Stimulated activated CD4-positive, alpha-beta T cell treated with anti-CD3 and anti-CD28 coated beads, Interleukin-12 subunit alpha, Interleukin-12 subunit beta, amount 100 ng/mL, for 4 hours (primary cell): ENCODE results near the gene BICRAL.
"Not testable (repeated sequence)": the region's sequence is repeated elsewhere in the genome, so short reads cannot be mapped to it uniquely, and the experiment has no call there.

Experiments
- DNase-seq: peaks from one replicate; pipeline ENCODE4 v3.0.0-alpha.2; 2020

The BICRAL gene

DNA sequence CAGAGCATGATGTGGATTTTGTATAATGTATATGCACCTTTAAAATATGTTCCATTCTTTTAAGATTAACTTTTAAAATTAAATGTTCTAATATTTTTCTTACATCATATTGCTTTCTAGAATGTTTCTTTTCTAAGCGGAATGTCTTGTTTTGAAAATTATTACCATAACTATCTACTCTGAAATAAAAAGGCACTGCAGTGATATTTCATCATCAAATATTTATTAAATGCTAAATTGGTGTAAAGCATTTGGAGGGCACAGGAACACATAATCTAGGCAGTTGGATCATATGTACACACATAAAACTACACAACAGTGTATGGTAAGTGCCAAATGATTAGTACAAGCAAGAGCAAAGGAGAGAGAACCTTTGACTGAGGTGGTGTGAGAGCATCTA, 13.8 kb downstream of the BICRAL start:
- no peak for DNase-seq

DNA sequence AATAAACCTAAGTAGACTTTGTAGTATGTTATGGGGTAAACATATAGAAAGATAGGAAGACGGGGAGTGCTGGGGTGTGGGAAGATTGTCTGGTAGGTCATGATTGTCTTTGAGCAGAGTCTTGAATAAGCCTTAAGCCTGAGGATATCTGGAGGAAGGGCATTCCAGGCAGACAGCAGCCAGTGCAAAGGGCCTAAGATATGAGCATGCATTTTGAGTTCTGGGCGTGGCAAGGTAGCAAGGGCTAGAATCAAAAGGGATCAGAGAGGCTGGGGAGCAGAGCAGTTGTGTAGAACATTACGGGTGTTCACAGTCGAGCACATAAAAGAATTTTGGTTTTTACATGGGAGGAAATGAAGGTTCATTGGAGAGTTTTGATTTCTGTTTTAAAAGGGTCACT, 14.3 kb downstream of the BICRAL start:
- no peak for DNase-seq

DNA sequence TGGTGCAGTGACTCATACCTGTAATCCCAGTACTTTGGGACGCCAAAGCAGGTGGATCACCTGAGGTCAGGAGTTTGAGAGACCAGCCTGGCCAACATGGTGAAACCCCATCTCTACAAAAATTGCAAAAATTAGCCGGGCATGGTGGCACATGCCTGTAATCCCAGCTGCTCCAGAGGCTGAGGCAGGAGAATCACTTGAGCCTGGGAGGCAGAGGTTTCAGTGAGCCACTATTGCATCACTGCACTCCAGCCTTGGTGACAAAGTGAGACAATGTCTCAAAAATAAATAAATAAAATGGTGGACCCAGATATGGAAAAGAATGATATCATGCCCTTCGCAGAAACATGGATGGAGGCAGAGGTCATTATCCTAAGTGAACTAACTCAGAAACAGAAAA, 15.8 kb downstream of the BICRAL start:
- DNase-seq, result not testable (repeated sequence)

DNA sequence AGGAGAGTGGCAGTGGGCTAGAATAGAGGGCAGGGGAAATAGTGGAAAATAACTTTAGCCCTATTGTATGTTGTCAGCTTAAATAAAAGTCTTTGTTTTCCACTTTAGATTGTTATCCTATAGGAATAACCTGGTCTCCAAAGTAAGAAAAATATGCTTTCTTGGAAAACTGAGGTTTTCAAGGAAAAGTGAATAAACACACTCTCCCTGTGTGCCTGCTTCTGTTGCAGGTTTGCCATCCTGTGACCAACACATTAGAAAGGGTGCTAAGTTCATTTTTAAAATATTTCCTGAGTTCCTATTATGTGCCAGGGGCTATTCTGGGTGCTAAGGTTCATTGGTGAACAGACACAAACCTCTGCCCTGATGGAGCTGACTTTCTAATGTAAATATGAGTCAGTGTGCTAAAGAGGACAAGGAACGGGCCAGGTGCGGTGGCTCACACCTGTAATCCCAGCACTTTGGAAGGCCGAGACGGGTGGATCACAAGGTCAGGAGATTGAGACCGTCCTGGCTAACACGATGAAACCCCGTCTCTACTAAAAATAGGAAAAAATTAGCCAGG, 23.5 kb downstream of the BICRAL start:
- no peak for DNase-seq

DNA sequence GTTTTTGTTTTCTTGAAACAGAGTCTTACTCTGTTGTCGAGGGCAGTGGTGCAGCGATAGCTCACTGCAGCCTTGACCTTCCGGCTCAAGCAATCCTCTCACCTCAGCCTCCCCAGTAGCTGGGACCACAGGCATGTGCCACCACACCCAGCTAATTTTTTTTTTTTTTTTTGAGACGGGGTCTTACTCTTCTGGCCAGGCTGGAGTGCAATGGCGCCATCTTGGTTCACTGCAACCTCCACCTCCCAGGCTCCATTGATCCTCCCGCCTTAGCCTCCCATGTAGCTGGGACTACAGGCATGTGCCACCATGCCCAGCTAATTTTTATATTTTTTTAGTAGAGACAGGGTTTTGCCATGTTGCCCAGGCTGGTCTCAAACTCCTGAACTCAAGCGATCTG, 24.5 kb downstream of the BICRAL start:
- not testable (repeated sequence) for DNase-seq

DNA sequence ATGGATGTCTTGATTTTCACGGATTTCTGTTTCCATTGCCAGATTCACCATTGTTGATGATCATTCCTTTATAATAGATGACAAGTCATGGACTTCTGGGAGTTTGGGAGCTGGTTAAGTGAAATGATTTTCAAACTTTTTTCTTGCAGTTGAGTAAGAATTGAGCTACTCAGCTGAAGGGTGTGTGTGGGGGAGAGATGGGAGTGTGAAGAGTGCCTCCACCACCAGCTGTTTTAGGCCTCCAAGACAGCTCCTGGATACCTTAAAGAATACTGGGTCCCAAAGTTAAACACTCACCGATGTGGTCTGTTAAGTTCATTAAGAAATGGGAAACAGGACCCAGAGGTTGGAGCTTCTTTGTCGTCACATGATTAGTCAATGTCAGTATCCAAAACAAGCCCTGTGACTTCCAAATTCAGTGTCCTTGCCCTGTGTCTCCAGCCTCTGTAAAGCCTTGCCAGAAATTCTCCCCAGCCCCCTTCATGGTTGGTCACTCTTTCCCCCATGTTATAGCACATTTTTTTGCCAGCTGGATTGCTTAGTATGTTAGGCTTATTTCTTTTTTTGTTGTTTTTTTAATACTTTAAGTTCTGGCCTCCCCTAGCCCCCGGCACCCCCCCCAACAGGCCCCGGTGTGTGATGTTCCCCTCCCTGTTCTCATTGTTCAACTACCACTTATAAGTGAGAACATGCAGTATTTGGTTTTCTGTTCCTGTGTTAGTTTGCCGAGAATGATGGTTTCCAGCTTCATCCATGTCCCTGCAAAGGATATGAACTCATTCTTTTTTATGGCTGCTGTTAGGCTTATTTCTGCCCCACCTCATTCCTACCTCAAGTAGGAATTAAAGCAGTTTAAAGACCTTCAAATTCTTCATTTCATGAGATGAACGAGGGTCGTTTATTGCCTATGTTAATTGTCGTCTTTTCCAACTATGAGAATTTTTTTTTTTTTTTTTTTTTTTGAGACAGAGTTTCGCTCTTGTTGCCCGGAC, 26.9 kb downstream of the BICRAL start:
- DNase-seq, result no peak

DNA sequence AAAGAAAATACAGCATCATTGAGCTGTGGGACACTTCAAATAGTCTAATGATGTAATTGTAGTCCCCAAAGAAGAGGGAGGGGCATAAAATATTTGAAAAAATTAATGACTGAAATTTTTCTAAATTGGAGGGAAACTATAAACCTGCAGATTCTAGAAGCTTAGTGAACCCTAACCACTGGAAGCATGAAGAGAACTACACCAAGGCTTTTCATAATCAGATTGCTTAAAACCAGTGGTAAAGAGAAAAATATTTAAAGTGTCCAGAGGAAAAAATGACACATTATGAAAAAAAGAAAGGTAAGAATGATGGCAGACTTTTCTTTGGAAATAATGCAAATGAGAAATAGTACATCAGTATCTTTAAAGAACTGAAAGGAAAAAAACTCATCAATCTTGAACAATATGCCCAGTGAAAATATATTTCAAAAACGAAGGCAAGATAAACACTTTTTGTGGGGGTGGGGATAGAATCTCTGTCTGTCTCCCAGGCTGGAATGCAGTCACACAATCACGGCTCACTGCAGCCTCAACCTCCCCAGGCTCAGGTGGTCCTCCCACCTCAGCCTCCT, 31.3 kb downstream of the BICRAL start:
- DNase-seq, result no peak

DNA sequence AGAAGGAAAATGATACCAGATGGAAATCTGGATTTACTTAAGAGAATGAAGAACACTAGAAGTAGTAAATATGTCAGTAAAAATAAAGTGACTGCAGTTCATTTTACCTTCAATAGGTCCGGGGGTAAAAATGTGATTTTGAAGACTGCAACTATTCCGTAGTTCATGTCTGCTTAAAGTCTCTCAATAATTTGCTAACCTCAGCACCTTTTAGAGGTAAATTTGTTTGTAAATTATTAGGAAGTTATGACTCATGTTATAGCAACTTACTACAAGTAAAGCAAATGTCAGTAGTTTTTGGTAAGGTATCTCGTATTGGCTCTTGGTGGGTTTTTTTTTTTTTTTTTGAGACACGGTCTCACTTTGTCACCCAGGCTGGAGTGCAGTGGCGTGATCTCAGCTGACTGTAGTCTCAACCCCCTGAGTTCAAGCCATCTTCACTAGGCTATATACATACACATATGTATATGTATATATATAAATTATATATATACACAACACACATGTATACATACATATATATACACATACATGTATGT, 32.1 kb downstream of the BICRAL start:
- no peak for DNase-seq

DNA sequence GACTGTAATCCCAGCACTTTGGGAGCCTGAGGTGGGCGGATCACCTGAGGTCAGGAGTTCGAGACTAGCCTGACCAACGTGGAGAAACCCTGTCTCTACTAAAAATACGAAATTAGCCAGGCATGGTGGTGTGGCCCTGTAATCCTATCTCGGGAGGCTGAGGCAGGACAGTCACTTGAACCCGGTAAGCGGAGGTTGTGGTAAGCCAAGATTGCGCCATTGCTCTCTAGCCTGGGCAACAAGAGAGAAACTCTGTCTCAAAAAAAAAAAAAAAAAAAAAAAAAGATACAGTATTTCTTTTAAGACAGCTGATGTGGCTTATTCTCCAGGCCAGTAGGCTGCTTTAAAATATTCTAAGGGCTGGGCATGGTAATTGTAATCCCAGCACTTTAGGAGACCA, 33.9 kb downstream of the BICRAL start:
- not testable (repeated sequence) for DNase-seq

DNA sequence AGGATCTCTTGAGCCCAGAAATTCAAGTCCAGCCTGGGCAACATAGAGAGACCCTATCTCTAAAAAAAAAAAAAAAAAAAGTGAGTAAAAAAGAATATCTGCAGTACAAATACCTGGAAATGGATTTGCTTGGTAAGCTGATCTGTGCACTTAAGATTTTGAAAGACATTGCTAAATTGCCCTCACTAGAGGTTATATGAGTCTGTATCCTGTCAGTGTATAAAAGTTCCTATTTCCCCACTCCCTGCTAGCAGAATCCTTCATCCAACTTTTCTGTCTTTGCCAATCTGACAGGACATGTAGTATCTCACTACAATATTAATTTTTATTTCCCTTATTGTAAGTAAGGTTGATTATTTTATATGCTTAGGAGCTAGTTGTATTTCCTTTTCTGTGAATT, 36.1 kb downstream of the BICRAL start:
- no peak for DNase-seq

DNA sequence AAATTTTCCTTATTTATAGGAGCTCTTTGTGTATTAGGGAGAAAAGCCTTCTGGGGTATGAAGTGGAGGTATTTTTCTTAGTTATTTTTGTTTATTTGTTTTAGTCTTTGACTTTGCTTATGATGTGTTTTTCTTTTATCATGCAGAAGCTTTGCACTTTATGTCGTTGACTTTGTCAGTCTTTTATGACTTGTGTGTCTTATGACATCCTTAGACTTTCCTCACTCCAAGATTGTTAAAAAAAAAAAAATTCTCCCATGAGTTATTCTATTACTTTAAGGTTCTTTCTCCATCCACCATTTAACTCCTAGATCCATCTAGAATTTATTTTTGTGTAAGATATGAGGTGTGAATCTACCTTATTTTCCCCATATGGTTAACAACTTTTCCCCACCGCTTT, 36.6 kb downstream of the BICRAL start:
- DNase-seq, result no peak

DNA sequence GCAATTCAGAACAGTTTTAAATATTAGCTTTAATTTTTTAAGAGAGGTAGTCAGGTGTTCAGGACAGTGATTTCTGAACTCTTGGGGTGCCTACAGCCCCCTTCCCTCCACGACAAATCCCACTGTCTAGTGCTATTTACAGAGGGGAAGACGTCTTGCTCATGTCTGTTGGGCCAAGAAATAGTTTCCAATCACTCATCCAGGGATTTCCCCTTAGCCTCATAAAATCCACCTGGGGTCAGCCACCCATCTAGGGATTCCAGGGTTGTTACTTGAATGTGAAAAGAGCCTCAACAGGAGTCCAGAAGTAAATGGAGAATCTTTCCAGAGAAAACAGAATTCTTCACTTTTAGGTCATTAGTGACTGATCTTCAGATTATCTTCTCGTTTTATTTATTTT, 37.0 kb downstream of the BICRAL start:
- DNase-seq, result no peak

DNA sequence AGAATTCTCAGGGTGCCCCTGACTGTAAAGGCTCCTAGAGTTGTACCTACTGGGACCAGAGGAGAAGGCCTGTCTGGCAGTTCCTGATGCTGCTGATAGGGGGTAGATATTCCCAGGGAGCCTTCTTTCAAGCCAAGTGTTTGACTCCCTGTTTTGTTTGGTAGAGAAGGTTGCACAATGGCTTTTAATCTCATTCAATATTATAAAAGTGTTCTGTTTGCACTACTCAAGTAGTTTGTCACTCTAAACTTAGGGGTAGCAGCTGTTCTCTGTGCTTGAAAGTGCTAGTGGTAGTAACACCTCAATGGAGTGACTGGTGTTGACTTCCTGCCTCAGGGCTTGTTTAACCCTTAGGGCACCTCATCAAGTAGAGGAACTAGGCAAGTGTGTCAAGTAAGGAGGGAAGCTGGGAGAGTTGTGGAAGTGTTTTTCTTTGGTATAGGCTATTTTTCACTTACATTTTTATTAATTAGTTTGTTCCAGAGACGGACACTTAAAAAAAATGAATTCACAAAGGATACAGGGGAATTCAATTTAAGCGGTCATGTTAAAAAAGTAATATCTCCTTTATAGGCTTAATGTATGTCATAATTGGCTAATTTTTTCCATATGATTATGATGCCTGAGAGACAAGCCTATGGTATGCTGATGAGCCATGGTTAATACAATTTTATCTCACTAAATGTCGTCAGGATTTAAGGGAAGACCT, 38.1 kb downstream of the BICRAL start:
- DNase-seq, result no peak

DNA sequence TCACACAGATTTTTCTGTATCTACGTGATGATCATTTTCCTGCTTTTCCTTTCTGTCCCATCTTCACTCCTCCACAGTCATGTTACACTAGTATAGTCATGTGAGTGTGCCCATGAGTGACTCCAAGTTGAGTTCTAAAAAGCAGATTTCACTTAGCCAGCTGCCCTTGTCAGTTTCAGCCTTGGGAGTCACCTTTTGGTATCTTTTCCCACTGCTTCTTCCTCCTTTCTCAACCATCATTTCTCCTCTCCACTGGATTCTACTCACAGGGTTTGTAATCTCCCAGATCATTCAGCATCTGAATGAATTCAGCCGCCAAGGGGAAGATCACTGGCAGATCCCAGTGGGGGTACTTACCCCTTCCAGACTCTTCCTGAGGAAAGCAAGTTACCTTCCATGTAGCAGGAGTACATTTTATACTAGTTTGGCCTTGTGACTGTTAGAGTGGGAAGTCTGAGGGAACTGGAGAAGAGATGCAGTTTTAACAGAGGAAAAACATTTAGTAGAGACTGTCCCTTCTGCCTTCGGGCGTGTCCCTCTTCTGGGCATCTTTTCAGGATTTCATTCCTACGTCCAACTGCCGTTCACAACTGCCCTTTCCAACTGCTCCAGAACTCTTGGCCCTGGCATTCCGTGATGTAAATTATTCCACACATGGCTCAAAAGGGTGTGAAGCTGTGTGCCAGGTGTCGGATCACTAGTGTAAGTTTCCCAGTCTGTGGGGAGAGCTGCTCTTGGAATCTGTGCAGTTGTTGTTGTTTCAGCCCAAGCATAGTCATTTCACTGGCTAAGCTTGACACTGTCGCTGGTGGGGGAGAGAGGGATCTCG, 38.9 kb downstream of the BICRAL start:
- no peak for DNase-seq

DNA sequence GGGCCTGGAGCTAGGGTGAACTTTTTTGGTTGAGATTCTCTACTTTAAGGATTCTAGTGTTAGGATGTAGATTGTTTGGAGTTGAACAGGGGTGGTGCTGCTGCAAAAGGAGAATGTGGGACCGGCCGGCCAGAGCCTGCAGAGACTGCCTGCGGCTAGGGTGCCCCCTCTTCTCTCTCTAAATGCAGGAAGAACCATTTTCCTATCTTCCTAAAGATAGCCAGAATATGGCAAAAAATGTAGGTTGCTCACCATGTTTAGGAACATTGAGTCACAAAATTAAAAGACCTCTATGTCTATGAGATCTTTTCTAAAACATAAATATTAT, 39.5 kb downstream of the BICRAL start:
- no peak for DNase-seq

DNA sequence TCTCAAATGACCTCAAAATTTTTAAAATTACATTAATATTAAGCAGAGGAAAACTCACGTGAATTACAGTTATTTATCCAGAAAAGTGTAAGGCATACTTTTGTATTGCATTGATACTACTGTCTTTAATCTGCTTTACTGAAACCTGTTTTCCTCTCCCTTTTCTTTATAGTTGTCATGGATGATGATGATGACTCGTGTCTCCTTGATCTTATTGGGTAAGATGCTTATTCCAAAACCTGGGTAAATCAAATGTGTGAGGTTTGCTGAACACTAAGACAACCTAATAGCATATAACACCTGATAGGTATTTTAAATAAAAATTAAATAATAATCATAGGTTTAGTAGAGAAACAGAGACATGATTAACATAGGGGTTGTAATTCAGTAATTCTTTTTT, 40.0 kb downstream of the BICRAL start:
- DNase-seq, result no peak

DNA sequence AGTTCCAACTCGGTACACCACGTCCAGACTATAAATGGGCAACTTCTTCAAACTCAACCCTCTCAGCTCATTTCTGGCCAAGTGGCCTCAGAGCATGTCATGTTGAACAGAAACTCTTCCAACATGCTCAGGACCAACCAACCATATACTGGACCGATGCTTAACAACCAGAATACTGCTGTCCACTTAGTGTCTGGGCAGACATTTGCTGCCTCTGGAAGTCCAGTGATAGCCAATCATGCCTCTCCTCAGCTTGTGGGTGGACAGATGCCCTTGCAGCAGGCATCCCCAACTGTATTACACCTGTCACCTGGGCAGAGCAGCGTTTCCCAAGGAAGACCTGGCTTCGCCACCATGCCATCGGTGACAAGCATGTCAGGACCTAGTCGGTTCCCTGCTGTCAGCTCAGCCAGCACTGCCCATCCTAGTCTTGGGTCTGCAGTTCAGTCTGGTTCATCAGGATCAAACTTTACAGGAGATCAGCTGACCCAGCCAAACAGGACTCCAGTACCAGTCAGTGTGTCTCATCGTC, 47.8 kb downstream of the BICRAL start:
- DNase-seq, result no peak

DNA sequence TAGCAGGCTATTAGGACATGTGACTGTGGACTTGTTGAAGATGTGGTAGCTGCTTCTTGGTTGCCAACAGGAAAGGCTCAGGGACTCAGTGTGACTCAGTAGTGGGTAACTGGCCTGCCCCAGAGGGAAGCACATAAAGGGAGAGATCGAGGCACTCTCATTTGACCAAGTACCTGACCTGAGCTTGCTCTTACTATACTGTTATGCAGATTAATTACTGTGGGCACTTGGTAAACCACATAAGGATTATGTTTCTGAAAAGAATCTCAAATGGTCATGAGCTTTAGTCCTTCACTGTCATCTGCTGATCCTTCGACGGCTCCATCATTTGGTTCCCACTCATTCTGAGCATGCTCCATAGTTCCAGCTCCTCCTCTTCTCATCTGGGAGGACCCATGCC, 49.4 kb downstream of the BICRAL start:
- no peak for DNase-seq

DNA sequence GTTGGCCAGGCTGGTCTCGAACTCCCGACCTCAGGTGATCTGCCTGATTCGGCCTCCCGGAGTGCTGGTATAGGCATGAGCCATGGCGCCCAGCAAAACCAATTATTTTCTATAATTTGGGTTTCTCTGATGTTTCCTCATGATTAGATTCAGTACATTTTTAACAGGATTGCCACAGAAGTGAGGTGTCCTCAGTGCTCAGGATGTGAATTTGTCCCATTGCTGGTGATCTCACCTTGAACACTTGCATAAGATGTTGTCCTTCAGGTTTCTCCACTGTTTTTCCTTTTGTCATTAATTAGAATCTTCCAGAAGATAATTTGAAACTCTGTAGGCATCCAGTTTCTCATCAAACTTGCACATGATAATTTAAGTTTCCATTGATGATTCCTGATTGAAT, 52.2 kb downstream of the BICRAL start:
- no peak for DNase-seq

DNA sequence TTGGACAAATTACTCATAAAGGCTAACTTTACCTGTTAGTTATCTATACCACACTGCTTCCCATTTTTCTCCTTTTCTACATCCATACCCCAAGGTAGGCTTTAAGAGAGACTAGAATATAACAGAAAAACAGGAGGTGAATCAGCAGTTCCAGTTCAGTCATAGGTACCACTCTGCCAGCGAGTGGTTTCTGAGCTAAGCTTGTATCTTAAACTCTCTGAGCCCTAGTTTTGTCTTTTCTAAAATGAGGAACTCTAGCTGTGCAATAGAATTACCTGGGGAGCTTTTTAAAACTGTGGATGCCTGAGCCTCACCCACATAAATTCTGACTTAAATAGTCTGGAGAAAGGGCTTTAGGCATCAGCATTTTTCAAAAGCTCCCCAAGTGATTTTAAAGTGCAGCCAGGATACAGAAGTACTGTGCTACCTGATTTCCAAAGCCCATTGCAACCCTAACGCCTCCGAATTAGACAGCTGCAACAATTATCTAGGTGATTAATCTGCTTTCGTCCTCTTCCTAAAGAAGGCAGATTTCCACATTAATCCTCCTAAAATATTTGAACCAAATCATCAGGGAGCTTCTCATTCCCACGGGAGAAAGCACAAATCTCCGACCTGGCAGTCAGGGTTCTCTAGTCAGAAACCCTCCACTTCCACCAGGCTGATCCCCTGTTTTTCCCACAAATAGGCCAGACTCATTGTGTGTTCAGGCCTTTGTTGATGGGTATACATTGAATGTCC, 60.2 kb downstream of the BICRAL start:
- DNase-seq, result no peak

DNA sequence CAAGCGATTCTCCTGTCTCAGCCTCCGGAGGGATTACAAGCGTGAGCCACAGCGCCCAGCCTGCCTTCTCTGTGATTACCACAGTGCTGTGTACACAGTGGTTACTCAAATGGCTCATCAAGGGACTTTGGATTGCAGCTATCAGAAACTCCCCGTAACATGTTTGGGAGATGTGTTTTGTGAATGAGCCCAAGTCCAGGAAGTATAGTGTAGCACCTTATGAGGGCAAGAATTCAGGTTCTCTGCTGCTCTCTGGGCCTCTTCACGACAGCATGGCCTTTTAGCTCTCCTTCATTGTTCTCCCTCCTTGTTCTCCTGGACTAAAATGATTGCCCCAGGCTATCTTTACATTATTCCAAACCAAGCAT, 63.5 kb downstream of the BICRAL start:
- no peak for DNase-seq

DNA sequence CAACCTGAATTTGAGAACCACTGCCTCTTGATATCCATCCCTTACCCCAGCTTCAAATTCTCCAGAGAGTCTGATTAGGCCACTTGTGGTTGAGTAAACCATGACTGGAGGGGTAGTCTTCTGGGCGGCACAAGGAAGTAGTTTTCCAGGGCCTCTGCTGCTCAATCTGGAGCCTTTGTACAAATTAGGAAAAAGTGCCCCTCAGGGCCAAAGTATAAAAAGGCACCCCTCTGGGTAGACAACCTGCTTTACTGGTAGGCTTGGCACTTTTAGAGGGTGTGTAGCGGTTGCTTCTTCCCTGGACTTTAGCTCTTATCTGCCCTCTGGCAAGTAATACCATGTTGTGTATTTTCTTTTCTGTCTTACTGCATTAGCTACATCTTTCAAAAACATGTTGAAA, 64.7 kb downstream of the BICRAL start:
- no peak for DNase-seq
